ENCODE results near the gene HAS3. TPM values are rescaled to one million over a fixed set of nuclear protein-coding genes. Genes with fewer than 3 reads are reported as not detected.
A peak's percentile ranks its signal among the peaks of the same experiment; 100 is the strongest.

The HAS3 gene
- total RNA-seq, 1 experiment from 2014 or later = 92.5 TPM

- H3K27ac ChIP-seq (ENCODE audit: low read length) = no peak overlapping the region
- no peak overlapping the region for H2AFZ ChIP-seq (ENCODE audit: low read length)
- ChIA-PET CTCF (interaction anchor here (1.0 kb wide), 1 partner anchor 216 kb away, joined by 4 read pairs; no protein-coding TSS in a partner anchor), POLR2A (ENCODE audit: unreplicated experiment) (no interaction called here)
- H3K4me1 ChIP-seq (ENCODE audit: insufficient read depth, low read length) = no peaks in the 10 kb centered on the region
- H3K4me3 ChIP-seq (ENCODE audit: low read length) = no peak overlapping the region
- H3K9me3 ChIP-seq (ENCODE audit: low read length) = no peaks in the 10 kb centered on the region
- peaks cover 11% of the 10 kb centered on the region; the same call in 1 of the 2 replicates for H3K79me2 ChIP-seq (ENCODE audit: low read length)
- no peaks in the 10 kb centered on the region for H3K9me2 ChIP-seq (replicated peaks; ENCODE audit: low read length)
- H3K27me3 ChIP-seq (ENCODE audit: low read length) = no peaks in the 10 kb centered on the region
- no peak overlapping the region for H3K9ac ChIP-seq (ENCODE audit: low read length)
- ATAC-seq (no peak), DNase-seq (no peak)
- H3F3A ChIP-seq (ENCODE audit: low read length, unreplicated experiment) = peaks cover 10% of the 10 kb centered on the region
- H3K4me2 ChIP-seq (ENCODE audit: low read length) = no peak overlapping the region
- intact Hi-C loops (cut with micrococcal nuclease) = no loop called here
- TF ChIP-seq EZH2phosphoT487 (IDR thresholded peaks at IDR 0.05; ENCODE audit: borderline replicate concordance, low read length) (no peak), CTCF (conservative IDR thresholded peaks at IDR 0.05; ENCODE audit: low read depth, low read length) (no peak), EZH2 (IDR thresholded peaks at IDR 0.05; ENCODE audit: low read length, unreplicated experiment) (no peak)
- BruUV-seq (replicated peaks) = no TSS peak
- no peaks in the 10 kb centered on the region for H4K20me1 ChIP-seq (ENCODE audit: low read length)
- H3K36me3 ChIP-seq (ENCODE audit: low read depth, low read length) = peaks cover 19% of the 10 kb centered on the region
Measured at GRCh38 chr16:69119536-69119935, 14.1 kb downstream of the HAS3 start.

- Histone ChIP-seq H3F3A (ENCODE audit: low read length, unreplicated experiment) (peaks cover 10% of the 10 kb centered on the region), H3K36me3 (ENCODE audit: low read depth, low read length) (peaks cover 13% of the 10 kb centered on the region), H3K4me2 (ENCODE audit: low read length) (no peak overlapping the region), H3K9ac (ENCODE audit: low read length) (no peak overlapping the region), H3K27ac (ENCODE audit: low read length) (no peak overlapping the region), H3K9me2 (replicated peaks; ENCODE audit: low read length) (no peaks in the 10 kb centered on the region), H3K4me1 (ENCODE audit: insufficient read depth, low read length) (no peaks in the 10 kb centered on the region), H2AFZ (ENCODE audit: low read length) (no peak overlapping the region), H3K79me2 (ENCODE audit: low read length) (peaks cover 13% of the 10 kb centered on the region; the same call in 1 of the 2 replicates), H3K9me3 (ENCODE audit: low read length) (no peaks in the 10 kb centered on the region), H3K4me3 (ENCODE audit: low read length) (no peak overlapping the region), H3K27me3 (ENCODE audit: low read length) (no peaks in the 10 kb centered on the region), H4K20me1 (ENCODE audit: low read length) (no peaks in the 10 kb centered on the region)
- BruUV-seq (replicated peaks) = TSS peak; percentile 36
- ATAC-seq (no peak), DNase-seq (no peak)
- TF ChIP-seq EZH2 (IDR thresholded peaks at IDR 0.05; ENCODE audit: low read length, unreplicated experiment) = no peak
- TF ChIP-seq EZH2phosphoT487 (IDR thresholded peaks at IDR 0.05; ENCODE audit: borderline replicate concordance, low read length) = no peak
- TF ChIP-seq CTCF (conservative IDR thresholded peaks at IDR 0.05; ENCODE audit: low read depth, low read length) = no peak
- intact Hi-C loops (cut with micrococcal nuclease) = loop anchor here (5.0 kb wide), 1 partner anchor 273 kb away; no protein-coding TSS in a partner anchor
- CTCF ChIA-PET = no interaction called here
- POLR2A ChIA-PET (ENCODE audit: unreplicated experiment) = no interaction called here
Measured at GRCh38 chr16:69120096-69120664, 14.7 kb downstream of the HAS3 start.

GRCh38 chr16:69123910-69124309 is 18.5 kb downstream of the HAS3 start:
- BruUV-seq (replicated peaks) = no TSS peak

More at GRCh38 chr16:69123910-69124309, 18.5 kb downstream of the HAS3 start:
- Histone ChIP-seq H3K4me3 (ENCODE audit: low read length) (no peak overlapping the region), H3K9me2 (replicated peaks; ENCODE audit: low read length) (no peaks in the 10 kb centered on the region), H3K27me3 (ENCODE audit: low read length) (no peaks in the 10 kb centered on the region), H3K36me3 (ENCODE audit: low read depth, low read length) (peaks cover 6% of the 10 kb centered on the region; the same call in 1 of the 2 replicates), H3F3A (ENCODE audit: low read length, unreplicated experiment) (no peaks in the 10 kb centered on the region), H2AFZ (ENCODE audit: low read length) (no peak overlapping the region), H3K79me2 (ENCODE audit: low read length) (peaks cover 39% of the 10 kb centered on the region), H3K4me1 (ENCODE audit: insufficient read depth, low read length) (no peaks in the 10 kb centered on the region), H3K9ac (ENCODE audit: low read length) (no peak overlapping the region), H4K20me1 (ENCODE audit: low read length) (no peaks in the 10 kb centered on the region), H3K27ac (ENCODE audit: low read length) (no peak overlapping the region), H3K9me3 (ENCODE audit: low read length) (no peaks in the 10 kb centered on the region), H3K4me2 (ENCODE audit: low read length) (no peak overlapping the region)
- peak; percentile 73 for DNase-seq
- intact Hi-C loops (cut with micrococcal nuclease) = loop anchor here (1.0 to 5.0 kb wide), 2 partner anchors 222 to 277 kb away; no protein-coding TSS in a partner anchor
- POLR2A ChIA-PET (ENCODE audit: unreplicated experiment) = no interaction called here
- CTCF ChIA-PET = interaction anchor here (0.6 to 1.8 kb wide), 3 partner anchors 49 to 434 kb away, joined by 5 to 7 read pairs (median 6); no protein-coding TSS in a partner anchor
- TF ChIP-seq EZH2phosphoT487 (IDR thresholded peaks at IDR 0.05; ENCODE audit: borderline replicate concordance, low read length) (no peak), EZH2 (IDR thresholded peaks at IDR 0.05; ENCODE audit: low read length, unreplicated experiment) (no peak), CTCF (conservative IDR thresholded peaks at IDR 0.05; ENCODE audit: low read depth, low read length) (peak; percentile 72)
- ATAC-seq = peak; percentile 14; the same call in 1 of the 2 replicates

Measured in PC-3 (cell line).